BE2C (cell line): ENCODE results near the gene TESK2.

Experiments used
- DNase-seq: peaks from one replicate; pipeline ENCODE4 v3.0.0-alpha.2; 2020
- H3K27me3 ChIP-seq: fragments of 250-450 bp; sonication (Bioruptor Pico); 2 replicates; pipeline ENCODE4 v1.5.1; 2020; ENCODE audit warnings: mild to moderate bottlenecking
- H3K36me3 ChIP-seq: fragments of 250-450 bp; sonication (Bioruptor Pico); 2 replicates; pipeline ENCODE4 v1.5.1; 2020; ENCODE audit warnings: mild to moderate bottlenecking
- H3K4me1 ChIP-seq: fragments of 250-450 bp; sonication (Bioruptor Pico); 2 replicates; pipeline ENCODE4 v1.5.1; 2020
- H3K4me3 ChIP-seq: 2 replicates; pipeline ENCODE4 v1.5.1; 2011; ENCODE audit warnings: low read depth, low read length
- H3K9me3 ChIP-seq: fragments of 250-450 bp; sonication (Bioruptor Pico); 2 replicates; pipeline ENCODE4 v1.5.1; 2020
- TF ChIP-seq, protein P1 (sequence below): IDR thresholded peaks from 2 replicates; pipeline ENCODE4 v1.5.1; 2012; ENCODE audit warnings: mild to moderate bottlenecking, low read depth, low read length

Gene TESK2

DNA sequence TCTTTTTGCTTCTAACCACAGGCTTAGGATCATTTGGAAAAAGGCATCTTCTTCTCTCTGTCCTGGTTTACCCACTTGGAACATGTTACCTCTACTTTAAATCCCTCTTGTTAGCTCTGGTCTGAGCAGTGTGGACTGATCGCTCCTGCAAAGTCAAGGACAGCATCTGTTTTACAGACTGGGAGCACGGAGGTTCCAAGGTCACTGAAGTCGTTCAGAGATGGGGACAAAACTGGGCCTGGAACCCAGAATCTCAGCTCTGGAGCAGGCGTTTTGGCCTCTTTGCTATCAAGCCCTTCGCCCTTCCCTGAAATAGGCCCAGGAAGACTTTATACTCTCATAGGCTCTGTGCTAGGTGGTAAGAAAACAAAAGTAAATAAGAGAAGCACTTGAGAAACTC is 139.5 kb downstream of the TESK2 start:
- DNase-seq, result no peak
- Histone ChIP-seq H3K4me1 (no peaks in the 10 kb centered on the region), H3K27me3 (no peaks in the 10 kb centered on the region), H3K36me3 (no peaks in the 10 kb centered on the region), H3K4me3 (no peak overlapping the region), H3K9me3 (no peaks in the 10 kb centered on the region)
- TF ChIP-seq, protein P1, sequence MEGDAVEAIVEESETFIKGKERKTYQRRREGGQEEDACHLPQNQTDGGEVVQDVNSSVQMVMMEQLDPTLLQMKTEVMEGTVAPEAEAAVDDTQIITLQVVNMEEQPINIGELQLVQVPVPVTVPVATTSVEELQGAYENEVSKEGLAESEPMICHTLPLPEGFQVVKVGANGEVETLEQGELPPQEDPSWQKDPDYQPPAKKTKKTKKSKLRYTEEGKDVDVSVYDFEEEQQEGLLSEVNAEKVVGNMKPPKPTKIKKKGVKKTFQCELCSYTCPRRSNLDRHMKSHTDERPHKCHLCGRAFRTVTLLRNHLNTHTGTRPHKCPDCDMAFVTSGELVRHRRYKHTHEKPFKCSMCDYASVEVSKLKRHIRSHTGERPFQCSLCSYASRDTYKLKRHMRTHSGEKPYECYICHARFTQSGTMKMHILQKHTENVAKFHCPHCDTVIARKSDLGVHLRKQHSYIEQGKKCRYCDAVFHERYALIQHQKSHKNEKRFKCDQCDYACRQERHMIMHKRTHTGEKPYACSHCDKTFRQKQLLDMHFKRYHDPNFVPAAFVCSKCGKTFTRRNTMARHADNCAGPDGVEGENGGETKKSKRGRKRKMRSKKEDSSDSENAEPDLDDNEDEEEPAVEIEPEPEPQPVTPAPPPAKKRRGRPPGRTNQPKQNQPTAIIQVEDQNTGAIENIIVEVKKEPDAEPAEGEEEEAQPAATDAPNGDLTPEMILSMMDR, result no peak

DNA sequence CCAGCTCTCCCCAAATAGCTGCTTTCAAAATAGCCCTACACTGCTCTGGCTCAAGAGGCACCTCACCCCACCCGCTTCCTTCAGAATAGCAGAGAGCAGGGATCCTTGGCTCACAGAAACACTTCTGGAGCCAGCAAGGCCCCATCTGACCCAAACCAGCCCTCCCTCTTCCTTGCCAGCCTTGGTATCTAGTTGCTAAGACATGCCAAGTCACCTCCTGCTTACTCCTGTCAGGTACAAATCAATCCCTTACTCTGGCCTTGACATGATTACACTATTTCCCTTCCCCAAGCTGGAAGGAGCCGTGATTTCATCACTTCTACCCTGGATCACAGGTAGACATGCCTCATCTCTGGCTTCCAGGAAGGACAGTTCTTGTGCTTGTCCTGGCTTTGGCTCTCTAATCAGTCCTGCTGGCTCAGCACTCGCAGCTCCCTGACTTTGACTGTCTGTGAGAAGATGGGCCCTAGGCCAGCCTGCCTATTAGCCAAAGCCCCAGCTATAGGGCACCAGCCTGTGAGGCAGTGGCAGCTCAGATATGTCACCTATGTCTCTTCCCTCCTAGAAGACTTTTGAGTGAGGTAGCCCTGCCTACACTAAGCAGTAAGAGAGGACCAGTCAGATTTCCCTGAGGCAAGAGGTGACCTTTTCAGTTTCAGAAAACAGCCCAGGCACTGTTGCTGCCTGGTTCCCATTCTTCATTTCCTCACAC is 141.8 kb downstream of the TESK2 start:
- no peak overlapping the region for H3K4me3 ChIP-seq
- TF ChIP-seq, protein P1, result no peak

DNA sequence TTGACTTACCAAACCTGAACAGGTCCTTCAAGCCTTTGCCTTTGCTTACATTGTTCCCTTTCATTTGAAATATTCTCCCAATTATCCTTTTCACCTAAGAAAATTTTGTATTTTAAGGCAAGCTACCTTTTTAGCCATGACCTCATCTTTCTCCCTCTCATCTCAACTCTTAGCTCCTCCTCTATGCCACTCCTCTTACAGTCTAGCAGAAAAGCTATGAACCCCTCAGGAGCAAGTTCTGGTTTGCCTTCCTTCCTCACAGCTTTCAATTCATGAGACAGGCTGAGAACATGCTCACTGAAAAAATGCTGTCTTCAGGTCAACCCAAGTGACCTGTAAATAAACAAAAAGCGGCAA is 142.4 kb downstream of the TESK2 start:
- TF ChIP-seq, protein P1, result no peak
- H3K4me1 ChIP-seq, result no peaks in the 10 kb centered on the region
- no peaks in the 10 kb centered on the region for H3K27me3 ChIP-seq
- DNase-seq, result no peak
- no peak overlapping the region for H3K4me3 ChIP-seq
- no peaks in the 10 kb centered on the region for H3K36me3 ChIP-seq
- no peaks in the 10 kb centered on the region for H3K9me3 ChIP-seq

More for the DNA sequence above, 141.8 kb downstream of the TESK2 start:
- H3K9me3 ChIP-seq, result no peaks in the 10 kb centered on the region
- no peak for DNase-seq
- H3K36me3 ChIP-seq, result no peaks in the 10 kb centered on the region
- no peaks in the 10 kb centered on the region for H3K4me1 ChIP-seq
- no peaks in the 10 kb centered on the region for H3K27me3 ChIP-seq

DNA sequence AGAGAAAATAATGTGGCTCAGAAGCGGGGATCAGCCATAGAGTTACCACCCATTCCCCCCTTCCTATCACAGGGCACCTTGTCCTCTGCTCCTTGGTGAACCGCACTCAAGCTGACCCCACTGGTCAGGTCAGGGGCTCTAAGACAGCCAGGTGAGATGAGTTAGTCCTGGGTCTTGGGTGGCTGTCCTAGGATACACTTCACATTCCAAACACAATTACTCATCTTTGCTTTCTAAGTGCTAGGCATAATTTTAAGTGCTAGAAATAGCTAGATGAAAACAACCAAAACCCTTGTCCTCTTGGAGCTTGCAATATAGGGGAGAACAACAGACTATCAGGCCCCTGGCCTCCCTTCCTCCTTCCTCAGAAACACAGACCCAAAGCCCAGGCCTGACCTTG is 142.9 kb downstream of the TESK2 start:
- Histone ChIP-seq H3K36me3 (peaks cover 4% of the 10 kb centered on the region), H3K4me3 (no peak overlapping the region), H3K4me1 (no peaks in the 10 kb centered on the region), H3K9me3 (no peaks in the 10 kb centered on the region), H3K27me3 (no peaks in the 10 kb centered on the region)
- TF ChIP-seq, protein P1, result no peak
- DNase-seq, result no peak

DNA sequence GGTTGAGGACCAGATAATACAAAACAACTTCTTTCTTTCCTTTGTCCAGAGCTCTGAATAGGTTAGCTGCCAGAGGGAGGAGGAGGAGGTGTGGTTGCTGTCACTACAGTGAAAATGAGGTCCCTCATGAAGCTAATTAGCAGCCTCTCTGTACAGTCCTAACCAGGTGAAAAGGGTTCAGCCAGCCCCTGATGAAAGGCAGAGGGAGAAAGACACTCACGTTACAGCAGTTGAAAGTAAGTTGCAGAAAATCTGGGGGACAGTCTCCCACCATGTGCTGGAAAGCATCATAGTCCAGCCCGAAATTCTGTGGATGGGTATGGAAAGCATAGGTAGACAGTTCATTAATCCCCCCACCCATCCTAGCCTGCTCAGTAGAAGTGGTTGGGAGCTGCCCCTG is 144.5 kb downstream of the TESK2 start:
- no peaks in the 10 kb centered on the region for H3K4me1 ChIP-seq
- H3K27me3 ChIP-seq, result no peaks in the 10 kb centered on the region
- no peak for DNase-seq
- peaks cover 11% of the 10 kb centered on the region for H3K36me3 ChIP-seq
- no peak overlapping the region for H3K4me3 ChIP-seq
- no peaks in the 10 kb centered on the region for H3K9me3 ChIP-seq
- TF ChIP-seq, protein P1, result no peak

DNA sequence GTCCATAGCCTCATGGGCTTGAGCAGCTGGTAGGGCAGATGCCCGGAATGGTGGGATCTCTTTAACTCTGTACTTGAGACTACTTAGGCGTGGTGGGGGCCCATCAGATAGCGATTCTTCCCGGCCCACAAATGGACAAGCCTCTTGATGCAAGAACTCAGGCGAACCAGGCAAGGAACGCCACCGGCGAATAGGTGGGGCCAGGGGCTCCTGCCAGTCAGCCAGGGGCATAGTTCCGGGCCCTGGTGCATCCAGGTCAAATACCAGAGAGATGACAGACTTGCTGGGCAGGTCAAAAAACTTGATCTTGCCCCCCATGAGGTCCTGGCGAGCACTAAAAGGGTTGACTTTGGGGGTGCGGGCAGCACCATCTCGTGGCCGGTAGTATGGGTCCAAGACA is 145.9 kb downstream of the TESK2 start:
- DNase-seq, result no peak
- Histone ChIP-seq H3K9me3 (no peaks in the 10 kb centered on the region), H3K36me3 (peaks cover 11% of the 10 kb centered on the region), H3K4me3 (no peak overlapping the region), H3K4me1 (no peaks in the 10 kb centered on the region), H3K27me3 (no peaks in the 10 kb centered on the region)
- TF ChIP-seq, protein P1, result no peak
